ENCODE results near the gene HDAC8. TPM values are rescaled to one million over a fixed set of nuclear protein-coding genes. Genes with fewer than 3 reads are reported as not detected.

Gene HDAC8
- total and polyA plus RNA-seq, 8 donors, result 8.5 to 21.6 (median 14.6) TPM

- DNase-seq (no peak), ATAC-seq (no peak), FAIRE-seq (no peak)
- no peaks in the 10 kb centered on the region for H3K9me3 ChIP-seq
- no peak overlapping the region for H3K27ac ChIP-seq
- H3K4me3 ChIP-seq, result no peak overlapping the region
- TF ChIP-seq CTCF (IDR thresholded peaks at IDR 0.05), result no peak
- WGBS, 2 donors, result 65 to 82% methylated on average over 8 of the region's 8 CpGs
- intact Hi-C loops (cut with DNase I), result no loop called here
- H3K4me1 ChIP-seq, result no peaks in the 10 kb centered on the region
- no peaks in the 10 kb centered on the region for H3K36me3 ChIP-seq
- H3K27me3 ChIP-seq, result peaks cover 0 to 14% (median 0%) of the 10 kb centered on the region in 4 donors
Measured at GRCh38 chrX:72478351-72478750, 94.3 kb downstream of the HDAC8 start.

GRCh38 chrX:72477781-72478181 is 94.9 kb downstream of the HDAC8 start:
- TF ChIP-seq CTCF (IDR thresholded peaks at IDR 0.05), result no peak
- Histone ChIP-seq H3K4me1 (no peaks in the 10 kb centered on the region), H3K36me3 (no peaks in the 10 kb centered on the region), H3K9me3 (no peaks in the 10 kb centered on the region), H3K27me3 (peaks cover 0 to 14% (median 0%) of the 10 kb centered on the region in 4 donors), H3K27ac (no peak overlapping the region), H3K4me3 (no peak overlapping the region)
- FAIRE-seq (no peak), ATAC-seq (no peak), DNase-seq (no peak)
- WGBS, 2 donors, result 71 to 83% methylated on average over 4 of the region's 4 CpGs
- intact Hi-C loops (cut with DNase I), result no loop called here

DNA sequence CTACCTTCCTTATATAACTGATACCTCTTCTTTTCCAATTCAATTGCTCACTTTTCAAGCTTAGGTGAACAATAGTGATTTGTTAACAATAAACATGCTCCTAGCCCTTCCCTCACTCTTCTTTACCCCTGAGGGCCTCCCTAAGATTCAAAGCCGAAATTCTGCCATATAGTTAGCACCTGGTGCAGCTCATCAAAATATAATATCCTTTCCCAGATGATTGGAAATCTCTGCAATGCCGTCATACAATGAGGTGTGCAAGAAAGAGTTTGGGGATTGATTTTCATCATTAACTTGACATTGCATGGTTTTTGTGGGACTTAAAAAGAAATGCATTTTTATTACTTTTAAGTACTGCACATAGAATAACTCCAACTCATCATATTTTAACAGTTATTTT is 95.3 kb downstream of the HDAC8 start:
- Histone ChIP-seq H3K9me3 (no peaks in the 10 kb centered on the region), H3K4me1 (no peaks in the 10 kb centered on the region), H3K36me3 (no peaks in the 10 kb centered on the region), H3K27me3 (peaks cover 0 to 14% (median 0%) of the 10 kb centered on the region in 4 donors), H3K4me3 (no peak overlapping the region), H3K27ac (no peak overlapping the region)
- intact Hi-C loops (cut with DNase I), result no loop called here
- ATAC-seq (no peak), FAIRE-seq (no peak), DNase-seq (no peak)
- 87 to 91% methylated on average over 2 of the region's 2 CpGs for WGBS, 2 donors
- no peak for TF ChIP-seq CTCF (IDR thresholded peaks at IDR 0.05)

- Histone ChIP-seq H3K4me1 (no peaks in the 10 kb centered on the region), H3K27ac (no peak overlapping the region), H3K27me3 (peaks cover 0 to 14% (median 0%) of the 10 kb centered on the region in 4 donors), H3K9me3 (no peaks in the 10 kb centered on the region), H3K4me3 (no peak overlapping the region), H3K36me3 (no peaks in the 10 kb centered on the region)
- no peak for FAIRE-seq
- WGBS, 2 donors, result 73 to 93% methylated on average over 6 of the region's 6 CpGs
- intact Hi-C loops (cut with DNase I), result no loop called here
- no peak for DNase-seq
- ATAC-seq, result no peak
- TF ChIP-seq CTCF (IDR thresholded peaks at IDR 0.05), result no peak
Measured at GRCh38 chrX:72475952-72476668, 96.5 kb downstream of the HDAC8 start.

DNA sequence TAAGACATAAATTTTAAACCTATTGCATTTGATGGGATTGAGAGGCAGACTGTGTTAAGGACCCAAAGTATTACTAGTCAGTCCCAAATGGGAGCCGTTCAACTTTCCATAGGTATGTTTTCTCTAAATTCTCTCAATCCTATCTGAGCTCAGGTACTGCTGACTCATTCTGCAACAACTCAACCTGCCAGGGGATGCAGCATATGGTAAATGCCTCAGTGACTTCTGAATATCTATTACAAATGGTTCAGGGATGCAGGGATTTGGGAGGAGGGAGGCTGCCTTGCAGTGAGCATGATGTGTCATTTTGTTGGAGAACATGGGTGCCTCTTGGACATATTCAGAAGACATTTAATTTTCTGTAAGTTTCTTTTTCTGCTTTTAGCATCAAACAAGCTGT is 97.3 kb downstream of the HDAC8 start:
- 83 to 100% methylated on average over 1 of the region's 1 CpG for WGBS, 2 donors

More for the DNA sequence above, 97.3 kb downstream of the HDAC8 start:
- no peaks in the 10 kb centered on the region for H3K4me1 ChIP-seq
- peaks cover 0 to 14% (median 0%) of the 10 kb centered on the region in 4 donors for H3K27me3 ChIP-seq
- no peak for ATAC-seq
- H3K9me3 ChIP-seq, result no peaks in the 10 kb centered on the region
- H3K4me3 ChIP-seq, result no peak overlapping the region
- no peak for TF ChIP-seq CTCF (IDR thresholded peaks at IDR 0.05)
- DNase-seq, result no peak
- no peaks in the 10 kb centered on the region for H3K36me3 ChIP-seq
- H3K27ac ChIP-seq, result no peak overlapping the region
- FAIRE-seq, result no peak
- intact Hi-C loops (cut with DNase I), result no loop called here

Measured in pancreas (tissue), 10 donors.